GM12875 (cell line): ENCODE measurements around the gene TMEM238.

Experiments used
- H3K4me3 ChIP-seq: one replicate; pipeline ENCODE4 v1.5.1; 2011; ENCODE audit warnings: low read depth, low read length, control low read depth
- TF ChIP-seq, protein P1 (sequence below): IDR thresholded peaks from 2 replicates; pipeline ENCODE4 v1.5.1; 2011; ENCODE audit warnings: low read depth, mild to moderate bottlenecking, control low read depth, inconsistent platforms, low read length, moderate library complexity, borderline replicate concordance; ENCODE audit not compliant: insufficient read depth

TMEM238 gene

GRCh38 chr19:55400281-55401087 lies 16.4 kb upstream of the TMEM238 start:
- H3K4me3 ChIP-seq, result no peak overlapping the region
- TF ChIP-seq, protein P1, sequence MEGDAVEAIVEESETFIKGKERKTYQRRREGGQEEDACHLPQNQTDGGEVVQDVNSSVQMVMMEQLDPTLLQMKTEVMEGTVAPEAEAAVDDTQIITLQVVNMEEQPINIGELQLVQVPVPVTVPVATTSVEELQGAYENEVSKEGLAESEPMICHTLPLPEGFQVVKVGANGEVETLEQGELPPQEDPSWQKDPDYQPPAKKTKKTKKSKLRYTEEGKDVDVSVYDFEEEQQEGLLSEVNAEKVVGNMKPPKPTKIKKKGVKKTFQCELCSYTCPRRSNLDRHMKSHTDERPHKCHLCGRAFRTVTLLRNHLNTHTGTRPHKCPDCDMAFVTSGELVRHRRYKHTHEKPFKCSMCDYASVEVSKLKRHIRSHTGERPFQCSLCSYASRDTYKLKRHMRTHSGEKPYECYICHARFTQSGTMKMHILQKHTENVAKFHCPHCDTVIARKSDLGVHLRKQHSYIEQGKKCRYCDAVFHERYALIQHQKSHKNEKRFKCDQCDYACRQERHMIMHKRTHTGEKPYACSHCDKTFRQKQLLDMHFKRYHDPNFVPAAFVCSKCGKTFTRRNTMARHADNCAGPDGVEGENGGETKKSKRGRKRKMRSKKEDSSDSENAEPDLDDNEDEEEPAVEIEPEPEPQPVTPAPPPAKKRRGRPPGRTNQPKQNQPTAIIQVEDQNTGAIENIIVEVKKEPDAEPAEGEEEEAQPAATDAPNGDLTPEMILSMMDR, result no peak

GRCh38 chr19:55398200-55398925 lies 14.3 kb upstream of the TMEM238 start:
- H3K4me3 ChIP-seq, result no peak overlapping the region
- TF ChIP-seq, protein P1, result no peak

- TF ChIP-seq, protein P1, result no peak
- H3K4me3 ChIP-seq, result no peak overlapping the region
Measured at GRCh38 chr19:55392820-55393761, 9.0 kb upstream of the TMEM238 start.

GRCh38 chr19:55391702-55392615 lies 7.9 kb upstream of the TMEM238 start:
- no peak overlapping the region for H3K4me3 ChIP-seq
- TF ChIP-seq, protein P1, result no peak

DNA sequence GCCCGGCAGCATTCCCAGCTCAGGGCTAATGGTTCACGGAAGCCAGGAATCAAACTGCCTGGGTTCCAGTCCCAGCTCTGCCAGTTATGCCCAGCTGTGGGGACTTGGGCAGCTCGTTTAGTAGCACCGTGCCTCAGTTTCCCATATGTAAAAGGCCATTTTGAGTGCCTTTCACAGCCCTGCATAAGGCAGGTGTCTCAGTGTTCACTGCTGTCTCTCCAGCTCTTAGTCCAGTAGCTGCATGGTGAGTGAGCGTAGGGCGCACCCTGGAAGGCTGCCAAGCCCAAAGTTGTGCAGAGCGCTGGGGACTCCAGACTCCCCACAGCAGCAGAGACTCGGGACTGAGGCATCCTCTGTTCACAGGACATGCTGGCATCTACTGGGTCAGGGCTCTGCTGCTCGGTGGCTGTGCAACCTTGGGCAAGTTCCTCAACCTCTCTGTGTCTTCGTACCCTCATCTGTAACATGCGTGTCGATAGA lies 7.1 kb upstream of the TMEM238 start:
- TF ChIP-seq, protein P1, result no peak
- H3K4me3 ChIP-seq, result no peak overlapping the region

DNA sequence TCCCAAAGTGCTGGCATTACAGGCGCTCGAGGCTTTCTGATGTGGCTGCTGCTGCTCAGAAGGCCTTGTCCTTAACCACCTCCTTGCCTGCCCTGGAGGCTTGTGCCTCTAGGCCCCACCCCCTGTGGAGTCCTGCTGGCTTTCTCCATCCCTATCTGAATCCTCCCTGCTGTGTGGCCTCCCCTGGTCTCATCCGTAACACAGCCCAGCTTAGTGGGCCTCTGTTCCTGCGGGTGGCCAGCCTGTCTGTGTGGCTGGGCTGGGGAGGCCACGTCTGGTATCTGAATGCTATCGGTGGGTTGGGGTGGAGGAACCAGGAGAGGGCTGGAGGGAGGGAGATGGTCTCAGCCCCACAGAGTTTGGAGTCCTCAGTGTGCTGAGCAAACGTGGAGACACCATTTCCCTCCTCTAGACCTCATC lies 6.4 kb upstream of the TMEM238 start:
- no peak overlapping the region for H3K4me3 ChIP-seq
- TF ChIP-seq, protein P1, result no peak
